Measurements from ENCODE around the gene UHRF2. TPM values are rescaled to one million over a fixed set of nuclear protein-coding genes. Genes with fewer than 3 reads are reported as not detected.
A peak's percentile ranks its signal among the peaks of the same experiment; 100 is the strongest.

Gene UHRF2
- total RNA-seq, 1 experiment from 2014 or later = 40.6 TPM

DNA sequence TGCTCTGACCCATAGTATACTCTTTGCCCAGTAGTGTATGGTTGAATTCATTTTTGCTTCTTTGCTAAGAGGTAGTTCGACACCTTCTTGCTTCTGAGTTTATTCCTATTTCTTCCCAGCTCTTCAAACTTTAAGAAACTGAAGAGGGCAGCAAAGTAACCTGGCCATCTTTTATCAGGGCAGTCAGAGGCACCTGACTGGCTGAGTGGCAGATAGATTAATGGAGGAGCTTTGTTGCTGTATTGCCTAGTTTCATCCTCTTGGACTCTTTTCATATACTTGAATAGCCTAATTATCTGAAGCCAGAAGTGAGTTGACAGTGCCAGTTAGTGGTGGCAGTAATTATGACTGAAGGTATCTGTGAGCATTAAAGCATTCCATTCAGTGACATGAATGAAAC lies 82.5 kb downstream of the UHRF2 start:
- Histone ChIP-seq H3K4me3 (replicated peaks in 1 of 2; ENCODE audit: low read depth in 1 of 2, low read length in 2 of 2) (no peak overlapping the region), H3K9me2 (ENCODE audit: insufficient read depth) (no peaks in the 10 kb centered on the region), H4K20me1 (ENCODE audit: insufficient read depth) (no peaks in the 10 kb centered on the region), H3K4me1 (ENCODE audit: control insufficient read depth in 1 of 2, insufficient read depth in 2 of 2, low read length in 2 of 2) (no peaks in the 10 kb centered on the region), H3K4me2 (ENCODE audit: low read length) (no peak overlapping the region), H3K9me3 (ENCODE audit: control insufficient read depth in 1 of 2, insufficient read depth in 1 of 2, low read depth in 1 of 2, low read length in 2 of 2) (no peaks in the 10 kb centered on the region), H2AFZ (ENCODE audit: low read depth, low read length, poor library complexity, severe bottlenecking) (no peak overlapping the region), H3K27me3 (ENCODE audit: insufficient read depth, low read length) (no peaks in the 10 kb centered on the region), H3K36me3 (ENCODE audit: control insufficient read depth in 1 of 2, insufficient read depth in 2 of 2, low read length in 2 of 2) (peaks cover 7 to 12% of the 10 kb centered on the region in 2 experiments), H3K27ac (ENCODE audit: low read depth, low read length) (no peak overlapping the region), H3K9ac (ENCODE audit: low read length) (no peak overlapping the region), H3K79me2 (ENCODE audit: insufficient read depth, low read length) (peaks cover 8% of the 10 kb centered on the region)
- ChIA-PET RAD21 (ENCODE audit: low non-redundant PET in 1 of 2, low total read pairs in 2 of 2, uncharacterized antibody in 2 of 2, unreplicated experiment in 2 of 2) (no interaction called here), CTCF (no interaction called here), POLR2A (no interaction called here)
- DNase-seq (ENCODE audit: low read depth, low spot score) (no peak), ATAC-seq (peak; percentile 47; the same call in 1 of the 2 replicates)
- no peak for TF ChIP-seq SP1 (IDR thresholded peaks at IDR 0.05; ENCODE audit: low read depth)
- TF ChIP-seq CBX3 (IDR thresholded peaks at IDR 0.05; ENCODE audit: low read depth) = no peak
- TF ChIP-seq, protein P1, sequence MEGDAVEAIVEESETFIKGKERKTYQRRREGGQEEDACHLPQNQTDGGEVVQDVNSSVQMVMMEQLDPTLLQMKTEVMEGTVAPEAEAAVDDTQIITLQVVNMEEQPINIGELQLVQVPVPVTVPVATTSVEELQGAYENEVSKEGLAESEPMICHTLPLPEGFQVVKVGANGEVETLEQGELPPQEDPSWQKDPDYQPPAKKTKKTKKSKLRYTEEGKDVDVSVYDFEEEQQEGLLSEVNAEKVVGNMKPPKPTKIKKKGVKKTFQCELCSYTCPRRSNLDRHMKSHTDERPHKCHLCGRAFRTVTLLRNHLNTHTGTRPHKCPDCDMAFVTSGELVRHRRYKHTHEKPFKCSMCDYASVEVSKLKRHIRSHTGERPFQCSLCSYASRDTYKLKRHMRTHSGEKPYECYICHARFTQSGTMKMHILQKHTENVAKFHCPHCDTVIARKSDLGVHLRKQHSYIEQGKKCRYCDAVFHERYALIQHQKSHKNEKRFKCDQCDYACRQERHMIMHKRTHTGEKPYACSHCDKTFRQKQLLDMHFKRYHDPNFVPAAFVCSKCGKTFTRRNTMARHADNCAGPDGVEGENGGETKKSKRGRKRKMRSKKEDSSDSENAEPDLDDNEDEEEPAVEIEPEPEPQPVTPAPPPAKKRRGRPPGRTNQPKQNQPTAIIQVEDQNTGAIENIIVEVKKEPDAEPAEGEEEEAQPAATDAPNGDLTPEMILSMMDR (IDR thresholded peaks at IDR 0.05 in 2 of 3, conservative IDR thresholded peaks at IDR 0.05 in 1 of 3; ENCODE audit: borderline replicate concordance in 1 of 3, insufficient read depth in 1 of 3, low read depth in 2 of 3, low read length in 2 of 3) = peak; percentile 3 to 16 (median 11); a peak in 1 of 6 replicates
- TF ChIP-seq RAD21 (IDR thresholded peaks at IDR 0.05; ENCODE audit: low read depth) = peak; percentile 30; the same call in 1 of the 2 replicates
- TF ChIP-seq POLR2A (IDR thresholded peaks at IDR 0.05; ENCODE audit: borderline replicate concordance, extremely low read depth, insufficient read depth, insufficient read length) = no peak
- BruUV-seq (replicated peaks) = no TSS peak
- intact Hi-C loops (cut with micrococcal nuclease) = no loop called here

DNA sequence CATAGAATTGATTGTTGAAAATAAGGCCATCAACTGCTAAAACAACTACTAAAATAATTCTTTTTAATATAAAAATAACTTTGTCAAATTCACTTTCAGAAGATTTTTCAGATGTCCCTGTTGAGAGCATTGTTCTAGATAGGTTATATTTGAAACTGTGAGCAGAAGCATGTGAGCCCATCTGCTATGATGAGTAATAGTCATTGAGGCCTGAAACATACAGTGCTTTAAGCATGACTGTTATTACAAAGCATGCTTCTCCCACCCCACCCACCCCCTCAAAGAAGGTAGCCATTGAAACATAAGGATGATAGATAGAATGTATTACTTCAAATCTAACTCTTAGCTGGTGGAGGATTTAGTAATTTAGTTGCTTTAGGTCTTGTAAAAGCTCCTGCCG lies 86.0 kb downstream of the UHRF2 start:
- no peaks in the 10 kb centered on the region for H3K27me3 ChIP-seq (ENCODE audit: insufficient read depth, low read length)
- H3K4me1 ChIP-seq (ENCODE audit: control insufficient read depth in 1 of 2, insufficient read depth in 2 of 2, low read length in 2 of 2) = no peaks in the 10 kb centered on the region
- no peak overlapping the region for H3K4me3 ChIP-seq (replicated peaks in 1 of 2; ENCODE audit: low read depth in 1 of 2, low read length in 2 of 2)
- no peak for ATAC-seq
- ChIA-PET RAD21 (ENCODE audit: low non-redundant PET in 1 of 2, low total read pairs in 2 of 2, uncharacterized antibody in 2 of 2, unreplicated experiment in 2 of 2) (no interaction called here), CTCF (no interaction called here), POLR2A (no interaction called here)
- H3K36me3 ChIP-seq (ENCODE audit: control insufficient read depth in 1 of 2, insufficient read depth in 2 of 2, low read length in 2 of 2) = peaks cover 12 to 15% of the 10 kb centered on the region in 2 experiments
- no peak overlapping the region for H3K9ac ChIP-seq (ENCODE audit: low read length)
- H3K4me2 ChIP-seq (ENCODE audit: low read length) = no peak overlapping the region
- no peak for TF ChIP-seq FOSL1 (IDR thresholded peaks at IDR 0.05; ENCODE audit: low read depth)
- TF ChIP-seq RAD21 (IDR thresholded peaks at IDR 0.05; ENCODE audit: low read depth) = no peak
- no peaks in the 10 kb centered on the region for H4K20me1 ChIP-seq (ENCODE audit: insufficient read depth)
- no peaks in the 10 kb centered on the region for H3K79me2 ChIP-seq (ENCODE audit: insufficient read depth, low read length)
- intact Hi-C loops (cut with micrococcal nuclease) = no loop called here
- no peak for DNase-seq (ENCODE audit: low read depth, low spot score)
- H3K27ac ChIP-seq (ENCODE audit: low read depth, low read length) = no peak overlapping the region
- H2AFZ ChIP-seq (ENCODE audit: low read depth, low read length, poor library complexity, severe bottlenecking) = no peak overlapping the region
- no peaks in the 10 kb centered on the region for H3K9me3 ChIP-seq (ENCODE audit: control insufficient read depth in 1 of 2, insufficient read depth in 1 of 2, low read depth in 1 of 2, low read length in 2 of 2)
- no TSS peak for BruUV-seq (replicated peaks)
- no peaks in the 10 kb centered on the region for H3K9me2 ChIP-seq (ENCODE audit: insufficient read depth)
